Body of pancreas (tissue), 4 donors: ENCODE results near the gene TWF2. TPM values are rescaled to one million over a fixed set of nuclear protein-coding genes. Genes with fewer than 3 reads are reported as not detected.

Experiments used
- ATAC-seq: fragments of 150-250 bp; one replicate; pipeline ENCODE4 v1.9.1; 2016
- DNase-seq, 4 donors: peaks; one replicate each; pipeline ENCODE4 v3.0.0-alpha.2; 2019
- H3K27ac ChIP-seq, 4 donors: fragments of 200-600 bp; sonication (generic); 1 replicate in 3 of 4; 2 replicates in 1 of 4; pipeline versions ENCODE4 v1.5.1 to v1.6.1; 2016 to 2019; ENCODE audit warnings: mild to moderate bottlenecking in 1 of 4, mixed read lengths in 1 of 4, moderate library complexity in 1 of 4
- H3K27me3 ChIP-seq, 2 donors: fragments of 200-600 bp; sonication (generic); one replicate each; pipeline ENCODE4 v1.6.0; 2016; ENCODE audit warnings: mild to moderate bottlenecking in 1 of 2
- H3K36me3 ChIP-seq, 2 donors: fragments of 200-600 bp; sonication (generic); replicated peaks in 1 of 2; 2 replicates each; pipeline ENCODE4 v1.5.1; 2016; ENCODE audit warnings: low read depth in 2 of 2; ENCODE audit not compliant: insufficient read depth in 1 of 2
- H3K4me1 ChIP-seq: fragments of 200-600 bp; sonication (generic); one replicate; pipeline ENCODE4 v1.6.0; 2016
- H3K4me3 ChIP-seq, 2 donors: fragments of 200-600 bp; sonication (generic); 1 replicate in 1 of 2; 2 replicates in 1 of 2; pipeline ENCODE4 v1.5.1; 2016 to 2019
- H3K9me3 ChIP-seq, 3 donors: fragments of 200-600 bp; sonication (generic); 1 replicate in 2 of 3; 2 replicates in 1 of 3; pipeline ENCODE4 v1.5.1; 2016
- CTCF ChIP-seq, 7 experiments: fragments of 450-650 bp in 4 of 7; fragments of 200-600 bp in 3 of 7; sonication (generic) in 3 of 7; IDR thresholded peaks; one replicate each; pipeline ENCODE4 v1.5.1; 2016 to 2019; ENCODE audit warnings: antibody characterized with exemption in 7 of 7
- POLR2A ChIP-seq, 3 donors: fragments of 450-650 bp; IDR thresholded peaks; one replicate each; pipeline ENCODE4 v1.6.1; 2016; ENCODE audit warnings: antibody characterized with exemption in 3 of 3, mild to moderate bottlenecking in 2 of 3
- WGBS, 2 donors: methylation state at CpG; one replicate each; pipeline ENCODE4 v1.1.5; 2017; 5-methylcytosine and 5-hydroxymethylcytosine counted together
- intact Hi-C: fragments of 100-400 bp; cut with DNase I; formaldehyde crosslinking; loops from one replicate; pipeline ENCODE4 v1.15.1; 2023
- total RNA-seq, 2 donors: library from RNA; depleted of rRNA; stranded (reverse); fragments of >200 nt; gene quantifications; one replicate each; pipeline ENCODE4 v1.1.0, GENCODE V29; 2016

The TWF2 gene
- total RNA-seq, 2 donors from 2014 or later: 26.7 to 35.8 TPM

- intact Hi-C loops: no loop called here
- no peak overlapping the region for H3K4me3 ChIP-seq
- ATAC-seq (no peak), DNase-seq (no peak)
- H3K9me3 ChIP-seq: no peaks in the 10 kb centered on the region
- no peak for TF ChIP-seq CTCF (IDR thresholded peaks at IDR 0.05)
- no peak for TF ChIP-seq POLR2A (IDR thresholded peaks at IDR 0.05)
- no peaks in the 10 kb centered on the region for H3K27me3 ChIP-seq
- peak overlapping the region in 2 of 4 donors; percentile 18 to 63 for H3K27ac ChIP-seq
- peaks cover 54% of the 10 kb centered on the region for H3K4me1 ChIP-seq
- 60 to 74% methylated on average over 8 of the region's 8 CpGs for WGBS, 2 donors
- no peaks in the 10 kb centered on the region for H3K36me3 ChIP-seq
Measured at GRCh38 chr3:52281981-52282801, 43.2 kb upstream of the TWF2 start.

- TF ChIP-seq POLR2A (IDR thresholded peaks at IDR 0.05): peak in 1 of 3 donors; percentile 8
- no peak for TF ChIP-seq CTCF (IDR thresholded peaks at IDR 0.05)
- H3K27ac ChIP-seq: peak overlapping the region; percentile 19 to 98 (median 92)
- no peaks in the 10 kb centered on the region for H3K27me3 ChIP-seq
- no peaks in the 10 kb centered on the region for H3K9me3 ChIP-seq
- no peak overlapping the region for H3K4me3 ChIP-seq
- DNase-seq (no peak), ATAC-seq (no peak)
- peaks cover 51% of the 10 kb centered on the region for H3K4me1 ChIP-seq
- H3K36me3 ChIP-seq: no peaks in the 10 kb centered on the region
- 18 to 35% methylated on average over 6 of the region's 6 CpGs for WGBS, 2 donors
- intact Hi-C loops: no loop called here
Measured at GRCh38 chr3:52280050-52280461, 41.1 kb upstream of the TWF2 start.

GRCh38 chr3:52279596-52279995 is 40.6 kb upstream of the TWF2 start:
- intact Hi-C loops: no loop called here
- WGBS, 2 donors: 29 to 34% methylated on average over 2 of the region's 2 CpGs

GRCh38 chr3:52278510-52279069 is 39.6 kb upstream of the TWF2 start, which contains the start of gene WDR82:
Gene WDR82 (minus strand): TSS chr3:52278649. CDS start chr3:52278361, 288 bp downstream.
- ATAC-seq (peak; percentile 94), DNase-seq (peak; percentile 97 to 99 (median 98))
- intact Hi-C loops: no loop called here
- Histone ChIP-seq H3K4me1 (peaks cover 66% of the 10 kb centered on the region), H3K36me3 (no peaks in the 10 kb centered on the region), H3K4me3 (peak within 1 kb of the TSS; percentile 55 to 85), H3K27ac (peak within 1 kb of the TSS; percentile 87 to 98 (median 97)), H3K27me3 (no peaks in the 10 kb centered on the region), H3K9me3 (no peaks in the 10 kb centered on the region)
- 0 to 1% methylated on average over 1 to 58 of the region's 58 CpGs for WGBS, 2 donors
- peak in 5 of 7 experiments; percentile 23 to 53 (median 41) for TF ChIP-seq CTCF (IDR thresholded peaks at IDR 0.05)
- TF ChIP-seq POLR2A (IDR thresholded peaks at IDR 0.05): peak; percentile 79 to 89 (median 87)

More at GRCh38 chr3:52279596-52279995, 40.6 kb upstream of the TWF2 start:
- Histone ChIP-seq H3K4me1 (peaks cover 56% of the 10 kb centered on the region), H3K27ac (peak overlapping the region in 3 of 4 donors; percentile 87 to 98 (median 97)), H3K27me3 (no peaks in the 10 kb centered on the region), H3K9me3 (no peaks in the 10 kb centered on the region), H3K36me3 (no peaks in the 10 kb centered on the region), H3K4me3 (no peak overlapping the region)
- TF ChIP-seq POLR2A (IDR thresholded peaks at IDR 0.05) (no peak), CTCF (IDR thresholded peaks at IDR 0.05) (no peak)
- ATAC-seq (no peak), DNase-seq (no peak)
